HT1080 (cell line): ENCODE measurements around the gene BOLA3. TPM values are rescaled to one million over a fixed set of nuclear protein-coding genes. Genes with fewer than 3 reads are reported as not detected.
"Not testable (repeated sequence)": the region's sequence is repeated elsewhere in the genome, so short reads cannot be mapped to it uniquely, and the experiment has no call there.

Source experiments
- DNase-seq: peaks from one replicate; pipeline ENCODE4 v3.0.0-alpha.2; 2015; ENCODE audit warnings: low read depth
- total RNA-seq: library from RNA; depleted of rRNA; stranded (reverse); fragments of >200 nt; shearing (Covaris generic); gene quantifications from 2 replicates; pipeline ENCODE4 v1.2.3, GENCODE V29; 2014

Gene BOLA3
- total RNA-seq, 1 experiment from 2014 or later = 125 TPM

DNA sequence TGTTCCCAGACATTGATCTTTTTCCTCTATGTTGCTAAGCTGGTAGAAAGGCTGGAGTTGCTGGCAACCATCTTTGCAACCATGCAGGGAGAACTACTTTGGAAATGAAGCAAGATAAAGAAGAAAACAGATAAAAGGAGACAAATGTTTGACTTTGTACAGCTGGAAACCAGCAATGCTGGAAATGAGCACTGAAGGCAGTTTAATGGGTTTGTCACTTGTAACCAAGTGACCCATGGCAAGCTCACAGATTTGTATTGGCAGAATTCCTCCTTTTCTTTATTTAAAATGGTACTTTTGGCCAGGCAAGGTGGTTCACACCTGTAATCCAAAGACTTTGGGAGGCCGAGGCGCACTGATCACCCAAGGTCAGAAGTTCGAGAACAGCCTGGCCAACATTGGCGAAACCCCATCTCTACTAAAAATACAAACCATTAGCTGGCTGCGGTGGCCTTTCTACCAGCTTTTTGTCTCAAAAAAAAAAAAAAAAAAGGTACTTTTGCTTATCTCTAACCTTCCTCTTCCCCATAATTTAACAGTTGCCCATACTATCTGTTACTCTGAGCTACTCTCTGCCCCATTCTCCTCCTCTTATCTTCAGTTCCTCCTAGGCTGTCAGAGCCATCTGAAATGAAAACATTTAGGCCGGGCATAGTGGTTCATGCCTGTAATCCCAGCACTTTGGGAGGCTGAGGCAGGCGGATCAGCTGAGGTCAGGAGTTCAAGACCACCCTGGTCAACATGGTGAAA is 2.0 kb upstream of the BOLA3 start:
- no peak for DNase-seq

- DNase-seq = no peak
These were observed 1.5 kb upstream of the BOLA3 start for GRCh38 chr2:74149247-74149525.

DNA sequence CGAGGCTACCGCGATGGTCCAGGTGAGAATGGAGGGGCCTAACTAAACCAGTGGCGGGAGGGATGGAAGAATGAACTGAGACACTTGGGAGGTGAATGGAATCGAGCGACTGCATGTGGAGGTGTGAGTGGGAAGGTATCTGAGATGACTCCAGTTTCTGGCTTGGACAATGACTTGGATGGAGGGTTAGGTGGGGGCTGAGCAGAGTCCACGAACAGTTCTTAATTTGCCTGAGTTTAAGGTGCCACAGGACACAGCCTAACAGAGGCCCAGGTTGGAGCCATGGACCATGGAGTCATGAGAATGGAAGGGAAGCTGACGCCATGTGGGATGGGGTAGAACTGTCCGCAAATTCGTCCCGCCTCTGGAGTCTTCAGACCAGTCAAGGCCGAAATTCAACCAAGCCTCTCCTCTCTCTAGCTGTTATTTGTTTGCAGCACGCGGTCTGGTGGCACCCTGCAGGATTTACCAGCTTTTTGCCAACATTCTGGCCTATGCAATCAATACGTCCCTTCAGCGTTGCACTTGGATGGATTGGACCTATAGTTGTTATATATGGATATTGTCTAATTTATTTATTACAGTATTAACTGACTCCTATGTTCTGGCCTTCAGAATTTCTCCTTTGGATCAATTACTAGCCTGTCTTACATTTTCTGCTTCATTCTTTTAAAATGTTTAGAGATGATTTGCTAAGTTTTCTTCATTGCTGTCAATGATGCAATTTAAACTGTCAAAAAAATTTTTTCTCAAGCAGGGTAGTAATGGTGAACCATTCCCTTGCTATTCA is 940 bp upstream of the BOLA3 start:
- peak; percentile 6 for DNase-seq

GRCh38 chr2:74146929-74147726 is 584 bp downstream of the BOLA3 start:
- no peak for DNase-seq

DNA sequence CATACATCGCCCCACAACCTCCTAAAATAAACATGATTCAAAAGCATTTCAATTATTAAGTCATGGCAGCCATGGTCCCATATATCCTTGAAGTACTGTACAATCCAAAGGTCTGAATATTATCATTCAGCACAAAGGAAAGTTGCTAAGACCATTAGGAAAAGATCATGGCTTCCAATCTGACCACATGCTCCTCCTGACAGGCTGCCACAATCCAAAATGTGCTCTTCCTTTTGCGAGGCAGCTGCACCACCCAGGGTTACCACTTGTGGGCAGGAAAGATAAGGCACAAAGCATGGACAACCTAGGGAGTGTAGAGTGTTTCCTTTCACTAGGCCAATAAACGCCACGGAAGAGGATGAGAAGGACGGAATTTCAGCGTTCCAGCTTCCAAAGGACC is 5.4 kb downstream of the BOLA3 start:
- DNase-seq = no peak

DNA sequence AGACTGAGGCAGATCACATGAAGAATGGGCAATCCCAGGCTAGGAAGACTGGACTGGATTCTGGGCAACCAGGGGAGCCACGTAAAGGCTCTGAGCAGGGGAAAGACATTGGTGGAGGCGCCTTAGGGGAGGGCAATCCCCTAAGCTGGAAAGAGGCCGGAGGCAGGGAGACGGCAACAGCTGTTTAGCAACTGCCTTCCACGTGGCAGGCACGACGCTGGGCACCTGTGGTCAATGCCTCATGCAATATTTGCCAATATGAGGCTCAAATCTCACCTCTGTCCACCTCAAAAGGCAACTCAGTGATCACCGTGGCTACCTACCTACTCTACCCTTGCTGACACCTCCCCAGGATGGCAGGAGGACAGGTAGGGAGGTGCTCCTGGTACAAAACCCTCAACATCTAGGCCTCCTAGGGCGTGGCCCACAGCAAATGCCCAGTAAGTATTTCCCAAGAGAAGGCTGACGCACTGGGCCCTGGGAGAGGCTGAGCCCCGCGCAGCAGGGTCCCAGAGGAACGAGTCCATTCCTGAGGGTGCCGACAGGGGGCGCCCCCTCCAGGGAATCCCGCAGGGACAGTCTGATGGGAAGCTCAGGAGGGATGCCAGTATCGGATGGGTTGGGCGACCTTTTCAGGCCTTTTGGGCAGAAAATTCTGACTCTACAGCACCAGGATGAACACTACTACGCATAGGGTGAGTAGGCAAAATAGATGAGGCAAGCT is 8.9 kb downstream of the BOLA3 start:
- no peak for DNase-seq

- DNase-seq = no peak
These were observed 9.8 kb downstream of the BOLA3 start for GRCh38 chr2:74137651-74138599.

GRCh38 chr2:74131901-74132300 is 15.8 kb downstream of the BOLA3 start:
- DNase-seq = no peak

- no peak for DNase-seq
These were observed 17.3 kb downstream of the BOLA3 start for GRCh38 chr2:74130211-74130995.

GRCh38 chr2:74128206-74128605 is 19.5 kb downstream of the BOLA3 start:
- DNase-seq = no peak

GRCh38 chr2:74123955-74124354 is 23.8 kb downstream of the BOLA3 start:
- DNase-seq = not testable (repeated sequence)

DNA sequence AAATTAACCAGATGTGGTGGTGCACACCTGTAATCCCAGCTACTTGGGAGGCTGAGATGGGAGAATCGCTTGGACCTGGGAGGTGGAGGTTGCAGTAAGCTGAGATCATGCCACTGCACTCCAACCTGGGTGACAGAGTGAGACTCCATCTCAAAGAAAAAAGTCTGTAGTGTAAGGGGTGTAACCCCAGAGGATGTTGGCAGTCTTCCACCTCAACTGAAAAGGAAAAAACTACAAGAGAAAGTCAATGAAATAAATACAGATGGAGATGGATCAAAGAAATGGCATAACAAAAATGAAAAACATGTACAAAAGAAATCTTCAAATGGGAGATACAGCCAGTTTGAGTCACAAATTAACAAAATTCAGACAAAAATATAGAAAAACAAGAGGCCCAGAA is 25.9 kb downstream of the BOLA3 start:
- not testable (repeated sequence) for DNase-seq

GRCh38 chr2:74119912-74120825 is 27.5 kb downstream of the BOLA3 start:
- peak; percentile 88 for DNase-seq

DNA sequence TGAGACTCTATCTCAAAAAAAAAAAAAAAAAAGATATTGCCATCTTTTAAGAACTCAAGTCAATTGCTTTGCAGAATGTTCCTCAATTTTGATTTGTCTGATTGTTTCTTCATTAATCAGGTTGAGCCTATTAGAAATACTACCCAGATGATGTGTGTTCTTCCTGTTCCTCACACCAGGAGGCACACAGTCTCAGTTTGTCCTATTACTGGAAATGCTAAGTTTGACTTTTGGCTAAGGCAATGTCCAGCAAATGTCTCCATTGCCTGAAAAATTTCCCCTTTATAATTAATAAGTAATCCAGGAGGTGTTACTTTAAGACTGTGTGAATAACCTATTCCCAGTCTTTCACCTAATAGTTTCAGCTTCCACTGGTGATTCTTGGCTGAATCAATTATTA is 28.4 kb downstream of the BOLA3 start:
- DNase-seq = no peak

- no peak for DNase-seq
These were observed 36.3 kb downstream of the BOLA3 start for GRCh38 chr2:74111380-74111779.

GRCh38 chr2:74110537-74110936 is 37.2 kb downstream of the BOLA3 start:
- DNase-seq = no peak

DNA sequence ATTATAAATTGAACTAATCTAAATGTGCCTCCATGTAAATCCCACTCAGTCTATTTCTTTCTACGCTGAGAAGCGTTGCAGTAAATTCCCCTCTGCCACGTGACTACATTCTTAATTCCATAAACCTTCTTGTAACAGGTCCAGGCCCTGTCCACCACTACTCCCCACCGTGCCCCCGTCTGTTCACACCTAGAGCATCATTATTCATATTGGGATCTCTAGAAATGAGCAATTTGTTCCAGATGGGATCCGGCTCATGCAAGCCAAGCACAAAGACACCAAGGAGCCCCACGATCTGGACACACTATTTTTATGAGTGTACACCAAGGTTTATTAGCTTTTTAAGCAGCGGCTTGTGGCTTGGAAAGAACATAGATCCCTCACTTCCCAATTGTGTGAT is 38.2 kb downstream of the BOLA3 start:
- DNase-seq = no peak

DNA sequence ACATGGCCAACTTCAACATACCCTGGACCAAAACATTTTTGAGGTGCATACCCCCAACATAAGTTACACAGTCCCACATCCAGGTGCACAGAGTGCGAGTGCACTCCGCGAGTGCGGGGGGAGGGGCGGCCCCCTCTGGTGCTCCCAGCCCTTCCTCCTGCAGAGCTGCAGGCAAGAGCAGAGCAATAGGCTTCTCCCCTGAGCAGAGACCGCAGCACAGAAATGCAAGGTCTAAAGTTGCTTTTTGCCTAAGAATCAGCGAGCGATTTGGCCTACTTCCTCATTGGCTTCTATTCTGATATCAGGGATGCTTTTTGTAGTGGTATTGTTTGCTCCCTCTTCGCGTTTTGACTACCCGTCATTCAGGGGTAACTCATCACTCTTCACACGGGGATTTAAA is 40.6 kb downstream of the BOLA3 start:
- no peak for DNase-seq

DNA sequence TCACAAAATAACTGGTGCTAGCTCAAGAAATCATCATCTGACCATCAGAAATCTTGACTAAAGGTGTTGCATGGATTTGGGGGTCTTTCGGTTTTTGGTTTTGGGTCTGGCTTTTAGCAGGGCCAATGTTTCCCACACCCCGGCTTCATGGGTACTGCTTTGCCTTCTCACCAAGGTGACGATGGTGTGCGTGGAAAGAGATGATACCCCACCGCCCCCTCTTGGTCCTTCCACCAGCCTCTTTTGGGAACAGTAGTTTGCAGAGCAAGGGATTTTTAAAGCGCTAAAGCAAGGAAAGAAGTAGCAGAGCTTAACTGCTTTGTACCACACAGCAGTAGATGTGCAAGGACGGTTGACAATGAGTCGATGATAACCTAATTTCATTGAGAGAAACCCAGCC is 42.3 kb downstream of the BOLA3 start:
- DNase-seq = no peak
